ENCODE measurements around the gene ESRP2. TPM values are rescaled to one million over a fixed set of nuclear protein-coding genes. Genes with fewer than 3 reads are reported as not detected.

ESRP2 gene
- total RNA-seq, 1 donor from 2014 or later, result 64.5 TPM

GRCh38 chr16:68233085-68233834, 2.7 kb downstream of the ESRP2 start:
- Histone ChIP-seq H3K4me1 (peaks cover 40% of the 10 kb centered on the region), H3K9me3 (no peaks in the 10 kb centered on the region), H3K27me3 (ENCODE audit: low read depth) (no peaks in the 10 kb centered on the region), H3K27ac (peak overlapping the region; percentile 94), H3K4me3 (peak overlapping the region; percentile 32), H3K36me3 (peaks cover 48% of the 10 kb centered on the region)
- intact Hi-C loops (cut with DNase I), result no loop called here
- DNase-seq (no peak), ATAC-seq (no peak)
- TF ChIP-seq, protein P1, sequence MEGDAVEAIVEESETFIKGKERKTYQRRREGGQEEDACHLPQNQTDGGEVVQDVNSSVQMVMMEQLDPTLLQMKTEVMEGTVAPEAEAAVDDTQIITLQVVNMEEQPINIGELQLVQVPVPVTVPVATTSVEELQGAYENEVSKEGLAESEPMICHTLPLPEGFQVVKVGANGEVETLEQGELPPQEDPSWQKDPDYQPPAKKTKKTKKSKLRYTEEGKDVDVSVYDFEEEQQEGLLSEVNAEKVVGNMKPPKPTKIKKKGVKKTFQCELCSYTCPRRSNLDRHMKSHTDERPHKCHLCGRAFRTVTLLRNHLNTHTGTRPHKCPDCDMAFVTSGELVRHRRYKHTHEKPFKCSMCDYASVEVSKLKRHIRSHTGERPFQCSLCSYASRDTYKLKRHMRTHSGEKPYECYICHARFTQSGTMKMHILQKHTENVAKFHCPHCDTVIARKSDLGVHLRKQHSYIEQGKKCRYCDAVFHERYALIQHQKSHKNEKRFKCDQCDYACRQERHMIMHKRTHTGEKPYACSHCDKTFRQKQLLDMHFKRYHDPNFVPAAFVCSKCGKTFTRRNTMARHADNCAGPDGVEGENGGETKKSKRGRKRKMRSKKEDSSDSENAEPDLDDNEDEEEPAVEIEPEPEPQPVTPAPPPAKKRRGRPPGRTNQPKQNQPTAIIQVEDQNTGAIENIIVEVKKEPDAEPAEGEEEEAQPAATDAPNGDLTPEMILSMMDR (IDR thresholded peaks at IDR 0.05), result no peak

GRCh38 chr16:68232335-68232734, 3.6 kb downstream of the ESRP2 start:
- H3K9me3 ChIP-seq, result no peaks in the 10 kb centered on the region
- H3K4me1 ChIP-seq, result peaks cover 45% of the 10 kb centered on the region
- peaks cover 58% of the 10 kb centered on the region for H3K36me3 ChIP-seq
- no peak overlapping the region for H3K27ac ChIP-seq
- intact Hi-C loops (cut with DNase I), result no loop called here
- H3K27me3 ChIP-seq (ENCODE audit: low read depth), result no peaks in the 10 kb centered on the region
- TF ChIP-seq, protein P1 (IDR thresholded peaks at IDR 0.05), result no peak
- peak; percentile 50 for DNase-seq
- no peak for ATAC-seq
- no peak overlapping the region for H3K4me3 ChIP-seq

- H3K4me1 ChIP-seq, result peaks cover 43% of the 10 kb centered on the region
- no peaks in the 10 kb centered on the region for H3K27me3 ChIP-seq (ENCODE audit: low read depth)
- peaks cover 66% of the 10 kb centered on the region for H3K36me3 ChIP-seq
- no peak overlapping the region for H3K27ac ChIP-seq
- DNase-seq, result no peak
- no peaks in the 10 kb centered on the region for H3K9me3 ChIP-seq
- ATAC-seq, result no peak
- TF ChIP-seq, protein P1 (IDR thresholded peaks at IDR 0.05), result no peak
- no peak overlapping the region for H3K4me3 ChIP-seq
- intact Hi-C loops (cut with DNase I), result no loop called here
Measured at GRCh38 chr16:68231384-68232136, 4.4 kb downstream of the ESRP2 start.

- TF ChIP-seq, protein P1 (IDR thresholded peaks at IDR 0.05), result no peak
- Histone ChIP-seq H3K36me3 (peaks cover 71% of the 10 kb centered on the region), H3K27me3 (ENCODE audit: low read depth) (no peaks in the 10 kb centered on the region), H3K4me1 (peaks cover 38% of the 10 kb centered on the region), H3K9me3 (no peaks in the 10 kb centered on the region), H3K27ac (no peak overlapping the region), H3K4me3 (no peak overlapping the region)
- ATAC-seq (no peak), DNase-seq (no peak)
- intact Hi-C loops (cut with DNase I), result no loop called here
Measured at GRCh38 chr16:68230956-68231355, 5.0 kb downstream of the ESRP2 start.

- no peak for DNase-seq
- H3K27me3 ChIP-seq (ENCODE audit: low read depth), result no peaks in the 10 kb centered on the region
- TF ChIP-seq, protein P1 (IDR thresholded peaks at IDR 0.05), result no peak
- H3K4me1 ChIP-seq, result peaks cover 38% of the 10 kb centered on the region
- intact Hi-C loops (cut with DNase I), result no loop called here
- no peak for ATAC-seq
- H3K27ac ChIP-seq, result no peak overlapping the region
- no peaks in the 10 kb centered on the region for H3K9me3 ChIP-seq
- H3K36me3 ChIP-seq, result peaks cover 71% of the 10 kb centered on the region
- no peak overlapping the region for H3K4me3 ChIP-seq
Measured at GRCh38 chr16:68230176-68230571, 5.8 kb downstream of the ESRP2 start.
